GM21447 (cell line): ENCODE measurements around the gene NOL6.

Experiments used
- ATAC-seq: cut with Tn5 transposase; IDR thresholded peaks from one replicate; pipeline ENCODE4 v1.9.1; 2021; ENCODE audit not compliant: unreplicated experiment

Gene NOL6

DNA sequence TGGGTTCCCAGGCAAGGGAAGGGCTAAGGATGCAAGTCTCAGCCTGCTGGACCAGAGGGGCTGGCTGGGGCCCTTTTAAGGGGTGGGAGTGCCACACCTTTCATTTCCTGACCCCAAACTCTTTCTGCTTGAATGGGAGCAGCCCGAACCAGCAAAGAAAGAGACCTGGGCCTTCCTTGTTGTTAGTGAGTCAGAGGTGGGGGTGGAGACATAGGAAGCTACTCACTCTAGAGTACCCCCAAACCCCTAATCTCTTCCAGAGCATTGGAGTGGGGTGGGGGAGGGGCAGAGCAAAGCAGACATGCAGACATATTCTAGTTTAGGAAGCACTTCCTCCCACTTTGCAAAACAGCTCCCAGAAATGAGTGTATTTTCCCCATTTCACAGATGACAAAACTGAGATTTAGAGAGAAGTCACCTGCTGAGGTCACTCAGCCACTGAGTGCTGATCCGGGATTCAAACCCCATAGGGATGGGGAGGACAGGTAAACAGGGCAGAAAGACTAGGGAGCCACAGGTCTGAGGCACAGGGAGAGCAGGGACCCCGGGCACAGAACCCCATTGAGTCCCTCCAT lies 20.4 kb downstream of the NOL6 start:
- no peak for ATAC-seq

DNA sequence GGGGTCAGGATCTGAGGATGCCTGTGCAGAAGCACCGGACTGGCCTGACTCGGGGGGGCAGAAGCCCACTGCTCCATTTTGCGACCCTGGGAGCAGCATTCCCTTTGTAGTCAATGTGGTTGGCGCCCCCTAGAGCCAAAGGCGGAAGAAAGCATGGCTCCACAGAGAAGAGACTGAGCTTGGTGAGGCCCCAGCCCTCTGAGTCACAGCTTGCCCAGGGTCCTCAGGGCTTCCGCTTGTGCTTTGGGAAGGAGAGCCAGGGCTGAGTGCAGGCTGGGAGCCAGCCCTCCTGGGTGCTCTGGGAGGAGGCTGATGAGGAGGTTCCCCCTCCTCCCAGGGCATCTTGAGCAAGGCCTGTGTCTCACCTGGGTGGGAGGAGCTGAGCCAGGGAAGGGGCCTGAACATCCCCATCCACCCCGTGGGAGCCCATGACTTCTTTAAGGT lies 20.9 kb downstream of the NOL6 start:
- ATAC-seq, result no peak

DNA sequence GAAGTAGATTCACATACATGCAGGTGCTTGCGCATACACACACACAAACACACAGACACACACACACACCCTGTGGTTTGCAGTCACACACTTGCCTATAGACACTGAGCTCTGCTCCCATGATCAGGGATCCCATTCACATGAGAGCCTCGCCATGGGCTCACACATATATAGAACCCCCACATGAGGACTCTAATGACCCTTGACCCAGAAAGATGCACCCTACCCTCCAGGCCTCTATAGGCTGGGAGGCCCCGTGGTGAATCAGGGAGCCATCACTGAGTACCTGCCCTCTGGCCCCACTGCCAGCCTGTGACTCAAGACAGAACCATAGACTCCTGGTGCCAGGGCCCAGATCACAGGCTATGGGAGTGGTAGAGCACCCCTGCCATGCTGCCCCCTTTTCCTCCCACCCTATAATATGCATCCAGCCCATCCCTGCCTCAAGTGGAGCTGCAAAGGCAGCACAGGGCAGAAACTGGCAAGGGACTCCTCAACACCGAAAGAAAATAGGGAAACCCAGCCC lies 23.0 kb downstream of the NOL6 start:
- ATAC-seq, result no peak

DNA sequence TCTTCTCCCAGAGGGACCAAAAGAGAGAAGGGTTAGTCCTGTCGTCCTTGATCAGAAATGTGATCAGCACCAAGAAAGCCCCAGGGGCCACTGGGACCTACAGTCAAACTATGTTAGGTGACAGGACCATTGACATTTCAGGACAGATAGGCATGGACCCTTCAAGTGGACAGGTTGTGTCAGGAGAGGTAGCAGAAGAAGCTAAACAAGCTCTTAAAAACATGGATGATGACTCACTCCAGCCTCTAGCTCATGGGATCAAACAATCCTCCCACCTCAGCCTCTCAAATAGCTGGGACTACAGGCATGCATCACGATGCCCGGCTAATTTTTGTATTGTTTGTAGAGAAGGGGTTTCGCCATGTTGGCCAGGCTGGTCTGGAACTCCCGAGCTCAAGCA lies 24.0 kb downstream of the NOL6 start:
- ATAC-seq, result no peak

DNA sequence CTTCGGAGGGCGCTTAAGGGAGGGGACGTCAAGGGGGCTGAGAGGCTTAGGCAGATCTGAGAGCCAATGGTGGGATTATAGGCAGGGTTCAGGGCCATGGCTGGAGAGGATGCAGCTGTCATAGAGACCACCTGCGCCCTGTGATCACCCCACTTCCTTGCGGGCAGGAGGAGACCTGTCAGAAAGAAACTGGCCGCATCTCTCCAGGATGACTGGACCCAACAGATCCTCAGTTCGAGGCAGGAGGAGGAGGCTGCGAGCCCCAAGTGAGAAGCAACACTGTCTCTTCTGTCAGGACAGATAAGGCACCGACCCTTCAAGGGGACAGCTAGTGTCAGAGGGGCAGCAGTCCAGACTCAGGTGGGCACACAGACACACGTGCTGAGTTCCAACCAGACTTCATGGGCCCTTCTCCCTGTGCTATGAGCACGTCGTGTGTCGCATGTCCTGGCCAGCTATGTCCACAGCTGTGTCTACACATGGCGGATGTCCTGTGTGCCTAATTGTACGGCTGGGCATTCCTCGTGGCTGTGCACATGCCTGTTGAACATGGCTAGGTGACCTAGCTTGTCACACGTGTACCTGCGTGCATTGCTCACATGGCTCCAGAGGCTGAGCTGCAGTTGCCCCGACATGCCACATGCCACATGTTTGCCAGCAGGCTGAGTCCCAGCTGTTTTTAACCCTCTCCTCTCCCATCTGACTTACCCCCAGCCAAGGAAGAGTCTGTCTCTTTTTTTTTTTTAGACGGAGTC lies 25.7 kb downstream of the NOL6 start:
- no peak for ATAC-seq

DNA sequence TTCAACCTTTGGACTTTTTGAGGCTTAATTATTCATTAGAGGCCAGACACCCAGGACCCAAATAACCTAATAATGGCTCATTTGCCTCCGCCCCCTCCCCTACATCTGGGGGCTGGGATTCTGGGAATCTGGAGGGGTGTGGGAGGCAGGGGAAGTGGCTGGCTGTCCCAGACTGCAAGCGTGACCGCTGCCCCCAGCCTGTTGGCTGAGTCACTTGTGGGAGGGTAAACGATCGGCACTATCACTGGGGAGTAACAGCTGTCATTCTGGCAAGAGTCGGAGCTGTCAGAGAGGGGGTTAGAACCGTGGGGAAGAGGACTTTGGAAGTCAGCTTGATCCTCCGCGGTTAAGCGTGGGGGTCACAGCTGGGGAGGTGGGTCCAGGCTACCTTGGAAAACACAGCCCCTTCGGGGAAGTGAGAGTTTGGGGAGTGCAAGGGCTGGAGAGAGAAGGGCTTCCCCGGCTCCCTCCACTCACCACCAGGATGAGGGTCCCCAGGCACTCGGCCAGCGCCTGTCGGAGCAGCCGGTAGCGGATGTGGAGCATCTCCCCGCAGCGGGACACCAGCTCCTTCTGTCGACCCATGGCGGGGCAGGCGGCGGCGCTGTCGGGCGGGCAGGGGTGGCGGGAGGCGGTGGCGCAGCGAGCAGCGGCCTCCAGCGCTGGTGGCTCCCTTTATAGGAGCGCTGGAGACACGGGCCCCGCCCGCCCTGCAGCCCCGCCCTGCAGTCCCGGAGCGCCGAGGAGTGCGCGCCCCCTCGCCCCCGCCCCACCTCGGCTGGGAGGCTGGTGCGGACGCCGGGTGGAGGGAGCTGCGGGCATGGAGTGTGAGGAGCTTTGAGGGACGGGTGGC lies 26.6 kb downstream of the NOL6 start, which contains the start of gene AQP3:
Gene AQP3 (minus strand): TSS at position 648 of the 853 bp plus-strand sequence. CDS start 63 bp downstream, at position 585.
- peak; percentile 29 for ATAC-seq

DNA sequence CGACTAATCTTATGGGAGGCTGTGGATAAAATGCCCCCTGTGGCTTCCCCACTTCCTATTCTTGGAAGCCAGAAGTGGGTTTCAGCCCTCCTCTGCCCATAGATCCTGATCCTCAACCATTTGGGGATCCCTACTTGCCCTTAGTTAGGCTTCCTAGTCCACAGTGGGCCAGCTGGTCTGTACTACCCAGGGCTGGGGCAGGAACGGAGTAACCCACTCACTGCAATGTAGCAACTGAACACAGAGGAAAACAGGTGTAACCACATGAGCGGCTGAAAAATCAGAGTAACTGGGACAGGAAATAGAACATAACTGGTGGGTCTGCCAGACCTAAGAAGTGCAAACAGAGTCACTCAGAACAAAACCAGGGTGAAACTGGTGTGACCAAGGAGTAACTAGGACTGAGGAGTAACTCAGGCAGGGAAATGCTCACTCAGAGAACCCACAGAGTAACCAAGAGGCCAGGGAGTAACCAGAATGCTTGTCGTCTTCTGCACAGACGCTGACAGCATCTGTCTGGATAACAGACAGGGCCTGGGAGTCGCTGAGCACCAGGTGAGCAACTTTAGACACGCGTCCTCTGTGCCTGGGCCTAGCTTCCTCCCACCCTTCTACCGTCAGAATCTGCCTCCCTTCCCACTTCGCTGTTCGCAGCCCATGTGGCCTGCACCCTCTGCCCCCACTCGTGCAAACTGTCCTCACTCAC lies 27.3 kb downstream of the NOL6 start:
- ATAC-seq, result peak; percentile 91

DNA sequence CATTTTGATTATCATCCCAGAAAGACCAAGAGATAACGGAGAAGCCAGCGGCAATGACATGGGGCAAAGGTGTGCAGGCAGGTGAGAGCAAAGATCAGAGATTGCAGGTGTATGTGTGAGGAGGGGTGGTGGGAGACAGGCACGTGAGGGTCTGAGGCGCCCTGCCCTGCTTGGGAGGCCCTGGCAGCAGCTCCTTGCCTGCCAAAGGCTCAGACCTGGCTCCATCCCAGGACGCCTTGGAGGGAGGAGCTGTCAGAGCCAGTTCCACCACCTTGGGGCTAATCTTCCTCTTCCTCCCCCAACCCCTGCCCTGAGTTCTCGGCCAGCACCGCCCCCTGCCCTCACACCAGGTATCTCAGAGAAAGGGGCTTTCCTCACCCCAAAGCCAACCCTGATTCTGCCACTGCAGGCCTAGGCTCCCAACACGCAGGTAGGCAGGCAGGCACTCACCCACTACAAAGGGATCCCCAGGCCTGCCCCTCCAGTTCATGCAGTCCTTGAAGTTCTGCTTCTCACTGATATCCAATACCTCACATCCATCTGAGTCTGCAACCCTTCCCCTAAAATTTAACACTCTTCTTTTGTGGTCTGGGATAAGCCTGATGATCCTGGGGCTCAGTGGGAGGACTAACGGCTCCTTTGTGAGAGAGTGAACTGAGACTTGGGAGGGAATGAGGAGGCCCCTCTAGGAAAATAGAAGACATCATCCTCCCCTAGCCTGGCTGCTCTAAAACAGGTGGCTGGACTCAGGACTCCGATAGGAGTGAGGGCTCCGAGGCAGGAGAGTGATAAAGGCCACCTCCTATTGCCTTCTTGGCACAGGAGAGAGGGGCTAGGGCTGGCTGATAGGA lies 28.1 kb downstream of the NOL6 start:
- no peak for ATAC-seq

DNA sequence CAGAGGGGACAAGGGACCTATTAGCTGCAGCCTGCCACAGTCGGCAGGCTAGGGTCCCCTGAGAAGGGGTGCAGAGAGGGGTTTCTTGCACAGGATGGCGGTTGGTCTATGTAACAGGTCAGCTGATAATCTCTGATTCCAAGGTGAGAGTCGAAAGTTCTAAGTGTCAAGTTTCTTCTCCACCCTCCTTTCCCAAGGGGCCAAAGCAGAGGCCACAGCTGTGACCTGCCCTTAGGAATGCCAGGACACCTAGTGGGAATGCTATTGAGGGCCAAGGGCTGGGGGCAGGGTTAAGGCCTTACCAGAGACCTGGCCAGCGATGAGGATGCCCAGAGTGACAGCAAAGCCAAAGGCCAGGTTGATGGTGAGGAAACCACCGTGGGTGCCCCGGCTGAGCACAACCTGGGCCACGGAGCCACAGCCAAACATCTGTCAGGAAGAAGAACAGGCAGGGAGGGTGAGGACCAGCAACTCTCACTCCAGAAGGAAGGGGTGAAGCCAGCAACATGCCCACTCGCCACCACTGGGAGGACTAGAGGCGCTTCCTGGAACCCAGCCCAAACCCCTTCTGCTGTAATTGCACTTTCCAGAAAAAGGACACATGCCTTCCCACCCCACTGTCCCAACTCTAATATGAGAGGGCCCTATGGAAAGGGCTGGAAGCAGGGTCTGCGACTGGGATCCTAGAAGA lies 30.1 kb downstream of the NOL6 start:
- no peak for ATAC-seq

DNA sequence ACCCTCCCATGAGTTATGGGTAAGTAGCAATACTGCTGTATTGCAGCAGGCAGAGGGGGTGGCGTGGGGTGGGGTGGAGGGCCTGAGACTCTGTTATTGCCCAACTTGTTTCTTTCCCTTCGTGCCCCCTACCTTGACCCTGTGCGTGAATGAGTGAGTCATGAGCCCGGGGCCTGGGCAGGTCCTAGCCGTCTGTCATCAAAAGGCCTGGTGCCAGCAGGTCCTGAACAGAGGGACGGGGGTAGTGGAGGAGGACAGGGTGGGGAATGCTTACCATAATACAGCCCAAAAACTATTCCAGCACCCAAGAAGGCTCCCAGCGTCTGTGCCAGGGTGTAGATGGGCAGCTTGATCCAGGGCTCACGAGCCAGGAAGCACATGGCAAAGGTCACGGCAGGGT lies 30.7 kb downstream of the NOL6 start:
- no peak for ATAC-seq

DNA sequence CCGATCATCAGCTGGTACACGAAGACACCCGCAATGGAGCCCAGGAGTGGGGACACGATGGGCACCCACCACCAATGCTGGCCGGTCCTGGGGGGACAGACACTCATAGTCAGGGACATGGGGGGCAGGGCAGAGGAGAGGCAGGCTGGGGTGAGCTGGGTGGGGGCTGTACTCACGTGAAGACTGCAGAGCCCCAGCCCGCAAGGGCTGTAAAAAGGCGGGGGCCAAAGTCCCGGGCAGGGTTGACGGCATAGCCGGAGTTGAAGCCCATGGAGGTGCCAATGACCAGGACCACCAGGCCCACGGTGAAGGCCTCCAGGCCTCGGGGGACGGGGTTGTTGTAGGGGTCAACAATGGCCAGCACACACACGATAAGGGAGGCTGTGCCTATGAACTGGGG lies 31.6 kb downstream of the NOL6 start:
- ATAC-seq, result no peak

DNA sequence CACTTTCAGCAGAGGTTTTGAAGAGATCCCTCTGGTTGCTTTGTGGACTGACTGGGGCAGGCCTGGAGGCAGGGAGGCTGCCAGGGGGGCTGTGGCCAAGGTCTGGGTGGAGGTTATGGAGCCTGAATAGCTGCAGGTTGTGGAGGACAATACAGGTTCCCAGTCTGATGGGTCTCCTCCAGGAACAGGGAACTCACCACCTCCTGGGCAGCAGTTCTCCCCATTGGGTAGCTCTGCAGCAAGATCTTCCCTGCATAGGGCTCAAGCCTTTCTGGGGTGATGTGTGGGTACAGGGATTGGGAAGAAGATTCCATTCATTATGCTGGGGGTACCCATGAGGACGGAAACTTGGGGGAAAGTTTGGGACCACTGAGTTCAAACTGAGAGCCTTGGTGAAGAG lies 33.1 kb downstream of the NOL6 start:
- no peak for ATAC-seq

DNA sequence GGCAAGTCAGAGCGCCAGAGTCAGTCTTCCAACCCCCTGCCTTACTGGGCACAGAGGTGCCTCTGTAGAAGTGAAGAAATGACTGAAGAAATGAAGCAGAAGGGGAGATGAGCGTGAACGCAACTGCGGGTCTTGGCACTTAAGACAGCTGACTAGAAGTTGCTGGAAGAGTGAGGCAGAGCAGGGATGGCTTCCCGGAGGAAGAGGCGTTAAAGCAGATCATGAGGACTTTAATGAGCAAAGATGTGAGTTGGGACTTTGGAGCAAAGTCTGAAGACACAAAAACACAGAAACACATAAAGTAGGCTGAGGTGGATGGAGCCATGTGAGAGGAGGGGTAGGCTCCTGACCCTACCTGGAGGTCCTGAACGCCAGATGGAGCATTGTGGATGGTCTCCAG lies 33.5 kb downstream of the NOL6 start:
- no peak for ATAC-seq

DNA sequence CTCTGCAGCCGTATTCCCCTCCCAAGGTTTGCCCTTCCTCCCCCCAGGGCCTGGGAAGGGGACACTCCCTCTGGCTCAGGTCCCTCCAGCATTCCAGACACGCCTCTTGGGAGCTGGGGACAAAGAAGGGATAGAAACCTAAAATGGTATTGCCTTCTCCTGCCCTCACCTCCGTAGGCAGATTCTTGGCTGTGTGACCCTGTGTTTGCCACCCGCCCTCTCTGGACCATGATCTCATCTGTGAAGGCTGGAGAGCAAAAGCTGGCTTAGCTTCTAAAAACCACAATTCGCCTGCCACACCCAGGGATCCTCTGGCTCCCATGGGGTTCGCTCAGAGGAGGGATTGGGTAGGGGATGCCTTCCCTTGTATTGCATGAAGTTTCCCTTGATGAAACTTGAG lies 34.0 kb downstream of the NOL6 start:
- no peak for ATAC-seq

DNA sequence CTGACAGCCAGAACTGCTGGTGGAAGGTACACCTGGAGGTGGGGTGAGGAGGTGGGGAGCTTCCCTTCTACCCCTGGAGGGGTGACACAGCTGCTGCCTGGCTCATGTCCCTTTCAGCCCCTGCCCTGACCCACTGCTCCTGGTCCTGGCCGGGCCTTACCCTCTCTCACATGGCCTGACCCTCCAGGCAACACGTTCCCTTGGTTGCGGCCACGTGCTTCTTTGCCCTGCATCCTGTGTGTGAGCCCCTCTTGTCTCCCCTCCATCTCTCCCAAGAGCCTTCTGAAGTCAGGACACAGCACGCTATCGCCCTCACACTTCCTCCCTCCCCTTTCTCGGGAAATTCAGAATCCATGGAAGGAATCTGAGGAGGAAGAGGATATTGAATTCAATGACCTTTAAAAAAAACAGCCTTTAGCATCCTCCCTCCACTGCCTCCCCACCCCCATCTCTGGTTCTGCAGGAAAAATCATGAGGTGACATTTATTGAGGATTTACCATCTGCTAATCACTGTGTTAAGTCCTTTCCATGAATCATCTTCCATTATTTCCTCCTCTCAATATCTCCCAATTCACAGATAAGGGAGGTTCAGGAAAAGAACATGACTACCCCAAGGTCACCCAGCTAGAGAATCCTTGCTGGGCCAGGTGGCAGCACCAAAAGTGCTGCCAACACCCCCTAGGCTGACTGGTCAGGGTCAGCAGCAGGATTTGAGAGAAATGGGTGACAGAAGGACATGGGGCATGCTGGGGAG lies 34.6 kb downstream of the NOL6 start:
- ATAC-seq, result no peak

DNA sequence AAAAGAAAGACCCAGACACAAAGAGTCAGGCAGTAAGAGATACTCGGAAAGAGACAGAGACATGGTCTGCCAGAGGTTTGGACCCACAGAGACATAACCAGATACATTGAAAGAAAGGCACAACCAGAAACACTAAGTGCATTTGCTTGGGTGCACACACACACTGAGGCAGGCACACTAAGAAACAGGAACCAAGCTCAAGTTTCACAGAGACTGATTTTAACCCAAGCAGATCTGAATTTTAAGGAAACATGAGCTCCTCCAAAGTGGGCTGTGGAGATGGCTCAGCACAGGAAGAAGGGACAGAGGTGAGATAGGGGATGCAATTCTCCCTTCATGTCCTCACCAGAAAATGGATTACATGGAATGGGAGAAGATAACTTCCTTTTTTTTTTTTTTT lies 35.8 kb downstream of the NOL6 start:
- no peak for ATAC-seq

DNA sequence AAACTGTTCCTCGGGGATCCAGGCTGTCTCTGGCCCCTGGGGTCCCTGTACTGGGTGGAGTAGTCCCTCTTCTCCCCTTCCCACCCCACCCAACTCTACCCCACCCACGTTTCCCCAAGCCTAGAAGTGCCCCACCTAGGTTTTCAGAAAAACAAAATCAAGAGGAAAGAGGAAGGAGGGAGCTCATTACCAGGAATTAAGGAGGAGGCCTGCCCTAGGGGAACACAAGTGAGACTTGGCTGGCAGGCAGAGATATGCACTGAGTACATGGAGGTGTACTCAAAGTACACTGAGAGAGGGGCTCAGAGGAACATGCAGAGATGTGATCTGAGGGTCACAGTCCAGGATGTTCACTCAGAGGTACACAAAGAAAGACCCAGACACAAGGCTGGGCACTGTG lies 36.5 kb downstream of the NOL6 start:
- no peak for ATAC-seq

DNA sequence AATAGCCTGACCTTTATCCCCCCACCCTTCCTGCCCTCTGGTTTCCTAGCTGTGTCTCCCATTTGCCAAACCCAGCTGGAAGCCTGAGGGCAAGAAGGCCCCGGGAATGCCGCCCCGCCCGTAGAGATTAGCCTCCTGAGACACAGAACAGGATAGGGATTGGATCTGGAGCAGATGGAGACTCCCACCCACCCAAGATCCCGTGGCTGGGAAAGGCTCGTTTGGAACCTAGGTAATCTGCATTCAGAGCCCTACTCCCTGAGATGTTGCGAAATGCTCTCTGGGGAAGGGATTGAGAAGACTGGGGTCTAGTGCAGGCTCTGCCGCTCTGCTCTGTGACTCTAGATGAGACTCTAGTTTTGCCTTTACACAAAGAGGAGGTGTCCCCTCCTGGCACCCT lies 37.3 kb downstream of the NOL6 start:
- no peak for ATAC-seq

DNA sequence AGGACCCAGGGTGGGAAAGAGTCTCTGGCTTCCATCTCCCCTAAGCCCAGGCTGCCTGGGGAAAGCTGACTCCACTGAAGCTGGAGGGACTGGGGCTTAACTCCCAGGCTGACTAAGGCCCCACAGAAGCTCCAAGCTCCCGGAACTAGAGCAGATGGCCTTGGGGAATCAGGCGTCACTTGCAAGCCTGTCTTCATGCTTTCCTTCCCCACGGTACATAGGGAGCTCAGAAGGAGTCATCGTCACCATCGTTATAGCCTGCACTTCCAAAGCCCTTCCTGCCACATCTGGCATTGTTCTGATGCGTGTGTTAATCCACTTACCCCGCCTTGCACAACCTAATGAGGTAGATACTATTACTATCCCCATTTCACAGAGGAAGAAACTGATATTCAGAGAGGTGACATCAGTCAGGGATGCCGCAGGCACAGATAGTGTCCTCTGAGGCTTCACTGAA lies 37.9 kb downstream of the NOL6 start:
- ATAC-seq, result no peak
